Myometrial cell (primary cell): ENCODE results near the gene CYP2C19. TPM values are rescaled to one million over a fixed set of nuclear protein-coding genes. Genes with fewer than 3 reads are reported as not detected.

Experiments used
- total RNA-seq: library from RNA; depleted of rRNA; stranded (reverse); fragments of >200 nt; gene quantifications from 2 replicates; pipeline ENCODE4 v1.2.3, GENCODE V29; 2015

Gene CYP2C19
- total RNA-seq, result not detected in 2 replicates

DNA sequence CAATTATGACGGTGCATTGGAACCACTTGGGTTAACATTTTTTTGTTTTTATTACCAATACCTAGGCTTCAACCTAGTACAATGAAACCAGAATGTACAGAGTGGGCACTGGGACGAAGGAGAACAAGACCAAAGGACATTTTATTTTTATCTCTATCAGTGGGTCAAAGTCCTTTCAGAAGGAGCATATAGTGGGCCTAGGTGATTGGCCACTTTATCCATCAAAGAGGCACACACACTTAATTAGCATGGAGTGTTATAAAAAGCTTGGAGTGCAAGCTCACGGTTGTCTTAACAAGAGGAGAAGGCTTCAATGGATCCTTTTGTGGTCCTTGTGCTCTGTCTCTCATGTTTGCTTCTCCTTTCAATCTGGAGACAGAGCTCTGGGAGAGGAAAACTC lies at the start of gene CYP2C19:
Gene CYP2C19, plus strand, starts transcription at position 289 of the 400 bp plus-strand sequence. Its CDS starts 25 bp downstream, at position 314.

Other genes starting within 250 kb of the CYP2C19 start
- 15.0 and 23.4 TPM in 2 replicates for gene HELLS, start 216.9 kb upstream of the CYP2C19 start, total RNA-seq
- gene CYP2C18, start 79.0 kb upstream of the CYP2C19 start, total RNA-seq, result not detected in 2 replicates
- not detected in 2 replicates for gene CYP2C9, start 176.0 kb downstream of the CYP2C19 start, total RNA-seq